NB4 (cell line): Measurements from ENCODE around the gene GYPC.

Source experiments
- POLR2A ChIP-seq: IDR thresholded peaks from 2 replicates; pipeline ENCODE4 v1.6.1; 2011; ENCODE audit warnings: mild to moderate bottlenecking; ENCODE audit not compliant: insufficient read length; ENCODE audit errors: extremely low read depth
- TF ChIP-seq, protein P1 (sequence below): IDR thresholded peaks from one replicate; pipeline ENCODE4 v1.5.1; 2012; ENCODE audit warnings: low read depth, low read length
- TF ChIP-seq, protein P2 (sequence below): IDR thresholded peaks from 2 replicates; pipeline ENCODE4 v1.6.1; 2011; ENCODE audit warnings: low read depth, low read length

DNA sequence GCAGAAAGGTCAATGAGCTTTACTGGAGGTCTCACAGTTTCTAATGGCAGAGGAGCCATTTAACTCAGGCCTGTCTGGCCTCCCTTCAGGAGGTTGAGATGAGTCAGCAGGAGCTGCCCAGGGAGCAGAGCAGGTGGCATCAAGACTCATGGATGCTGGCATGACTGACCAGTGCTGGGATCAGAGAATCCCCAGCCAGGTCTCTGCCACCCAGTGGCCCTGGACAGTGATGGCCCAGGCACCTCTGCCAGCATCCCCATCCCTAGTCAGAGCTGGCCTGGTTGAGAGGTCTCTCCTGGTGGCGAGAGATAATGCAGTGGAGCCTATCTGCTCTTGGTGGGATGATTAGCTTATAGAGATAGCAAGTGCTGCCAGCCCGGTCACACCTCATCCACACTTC, 43.1 kb downstream of the GYPC start:
- no peak for TF ChIP-seq POLR2A
- TF ChIP-seq, protein P1, sequence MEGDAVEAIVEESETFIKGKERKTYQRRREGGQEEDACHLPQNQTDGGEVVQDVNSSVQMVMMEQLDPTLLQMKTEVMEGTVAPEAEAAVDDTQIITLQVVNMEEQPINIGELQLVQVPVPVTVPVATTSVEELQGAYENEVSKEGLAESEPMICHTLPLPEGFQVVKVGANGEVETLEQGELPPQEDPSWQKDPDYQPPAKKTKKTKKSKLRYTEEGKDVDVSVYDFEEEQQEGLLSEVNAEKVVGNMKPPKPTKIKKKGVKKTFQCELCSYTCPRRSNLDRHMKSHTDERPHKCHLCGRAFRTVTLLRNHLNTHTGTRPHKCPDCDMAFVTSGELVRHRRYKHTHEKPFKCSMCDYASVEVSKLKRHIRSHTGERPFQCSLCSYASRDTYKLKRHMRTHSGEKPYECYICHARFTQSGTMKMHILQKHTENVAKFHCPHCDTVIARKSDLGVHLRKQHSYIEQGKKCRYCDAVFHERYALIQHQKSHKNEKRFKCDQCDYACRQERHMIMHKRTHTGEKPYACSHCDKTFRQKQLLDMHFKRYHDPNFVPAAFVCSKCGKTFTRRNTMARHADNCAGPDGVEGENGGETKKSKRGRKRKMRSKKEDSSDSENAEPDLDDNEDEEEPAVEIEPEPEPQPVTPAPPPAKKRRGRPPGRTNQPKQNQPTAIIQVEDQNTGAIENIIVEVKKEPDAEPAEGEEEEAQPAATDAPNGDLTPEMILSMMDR: no peak
- TF ChIP-seq, protein P2, sequence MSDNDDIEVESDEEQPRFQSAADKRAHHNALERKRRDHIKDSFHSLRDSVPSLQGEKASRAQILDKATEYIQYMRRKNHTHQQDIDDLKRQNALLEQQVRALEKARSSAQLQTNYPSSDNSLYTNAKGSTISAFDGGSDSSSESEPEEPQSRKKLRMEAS: no peak
